ENCODE data around the gene HORMAD2. TPM values are rescaled to one million over a fixed set of nuclear protein-coding genes. Genes with fewer than 3 reads are reported as not detected.

The HORMAD2 gene
- total RNA-seq, 4 donors from 2014 or later, result not detected

DNA sequence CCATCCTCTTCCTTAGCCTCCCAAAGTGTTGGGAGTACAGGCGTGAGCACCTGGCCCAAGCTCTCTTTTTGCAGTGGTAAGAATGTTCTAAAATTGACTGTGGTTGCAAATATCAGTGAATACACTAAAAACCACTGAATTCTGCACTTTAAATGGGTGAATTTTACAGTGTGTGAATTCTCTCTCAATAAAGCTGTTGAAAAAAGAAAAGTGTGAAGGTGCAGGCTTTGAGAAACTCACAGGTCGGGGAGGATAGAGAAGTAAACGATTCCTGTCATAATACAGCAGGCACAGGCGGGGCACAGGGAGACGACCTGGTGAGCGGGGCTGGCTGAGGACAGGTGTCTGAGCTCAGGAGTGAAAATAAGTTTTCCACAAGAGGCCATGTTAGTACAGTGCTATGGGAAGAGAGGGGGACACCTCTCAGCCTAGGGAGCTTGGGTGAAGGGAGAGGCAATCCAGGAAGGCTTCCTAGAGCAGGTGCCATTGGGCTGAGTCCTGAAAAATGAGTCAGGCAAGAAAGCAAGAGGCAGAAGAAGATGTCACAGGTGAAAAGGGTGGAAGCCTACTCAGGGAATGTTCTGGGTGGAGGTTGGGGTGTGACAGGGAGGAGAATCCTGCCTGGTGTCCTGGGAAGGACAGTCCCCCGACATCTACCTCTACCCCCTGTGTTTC is 140.2 kb downstream of the HORMAD2 start:
- TF ChIP-seq, protein P1, sequence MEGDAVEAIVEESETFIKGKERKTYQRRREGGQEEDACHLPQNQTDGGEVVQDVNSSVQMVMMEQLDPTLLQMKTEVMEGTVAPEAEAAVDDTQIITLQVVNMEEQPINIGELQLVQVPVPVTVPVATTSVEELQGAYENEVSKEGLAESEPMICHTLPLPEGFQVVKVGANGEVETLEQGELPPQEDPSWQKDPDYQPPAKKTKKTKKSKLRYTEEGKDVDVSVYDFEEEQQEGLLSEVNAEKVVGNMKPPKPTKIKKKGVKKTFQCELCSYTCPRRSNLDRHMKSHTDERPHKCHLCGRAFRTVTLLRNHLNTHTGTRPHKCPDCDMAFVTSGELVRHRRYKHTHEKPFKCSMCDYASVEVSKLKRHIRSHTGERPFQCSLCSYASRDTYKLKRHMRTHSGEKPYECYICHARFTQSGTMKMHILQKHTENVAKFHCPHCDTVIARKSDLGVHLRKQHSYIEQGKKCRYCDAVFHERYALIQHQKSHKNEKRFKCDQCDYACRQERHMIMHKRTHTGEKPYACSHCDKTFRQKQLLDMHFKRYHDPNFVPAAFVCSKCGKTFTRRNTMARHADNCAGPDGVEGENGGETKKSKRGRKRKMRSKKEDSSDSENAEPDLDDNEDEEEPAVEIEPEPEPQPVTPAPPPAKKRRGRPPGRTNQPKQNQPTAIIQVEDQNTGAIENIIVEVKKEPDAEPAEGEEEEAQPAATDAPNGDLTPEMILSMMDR (IDR thresholded peaks at IDR 0.05; ENCODE audit: low read depth), result no peak

DNA sequence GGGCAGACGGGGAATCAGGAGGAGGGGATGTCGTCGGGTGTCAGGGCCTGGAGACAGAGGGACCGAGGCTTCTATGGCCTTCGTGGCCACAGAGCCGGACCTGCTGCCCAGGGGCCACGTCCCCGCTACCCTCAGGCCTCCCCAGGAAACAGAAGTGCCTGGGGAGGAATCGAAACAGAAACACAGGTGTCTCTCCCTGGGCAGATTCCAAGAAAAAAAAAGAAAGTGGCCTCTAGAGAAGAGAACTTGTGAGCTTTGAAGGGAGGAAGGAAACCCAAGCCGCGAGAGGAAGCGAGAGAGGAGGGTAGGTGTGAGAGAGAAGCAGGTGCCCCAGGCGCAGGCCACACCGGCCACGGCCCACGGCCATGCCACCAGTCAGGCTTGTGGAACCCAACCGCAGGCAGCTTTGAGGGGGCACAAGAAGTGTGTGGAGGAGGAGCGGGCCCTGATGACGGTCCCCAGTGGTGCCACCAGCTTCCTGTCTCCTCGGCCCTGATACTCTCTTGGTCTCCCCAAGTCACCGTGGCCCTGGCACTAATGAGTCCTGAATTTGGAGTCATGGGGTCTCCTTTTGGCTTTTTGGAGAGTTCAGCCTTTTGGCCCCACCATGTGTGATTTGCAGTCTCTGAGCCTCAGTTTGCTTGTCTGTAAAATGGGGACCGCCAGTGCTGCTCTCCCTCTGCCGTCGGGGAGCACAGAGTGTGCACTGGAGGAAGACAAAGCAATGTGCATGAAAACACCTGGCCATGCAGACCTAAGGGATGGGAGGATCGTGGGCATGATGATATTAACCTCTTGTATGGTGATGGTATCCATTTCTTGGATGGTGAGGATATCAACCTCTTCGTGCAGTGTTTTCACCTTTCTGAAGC is 141.1 kb downstream of the HORMAD2 start:
- TF ChIP-seq, protein P1 (IDR thresholded peaks at IDR 0.05; ENCODE audit: low read depth), result no peak

DNA sequence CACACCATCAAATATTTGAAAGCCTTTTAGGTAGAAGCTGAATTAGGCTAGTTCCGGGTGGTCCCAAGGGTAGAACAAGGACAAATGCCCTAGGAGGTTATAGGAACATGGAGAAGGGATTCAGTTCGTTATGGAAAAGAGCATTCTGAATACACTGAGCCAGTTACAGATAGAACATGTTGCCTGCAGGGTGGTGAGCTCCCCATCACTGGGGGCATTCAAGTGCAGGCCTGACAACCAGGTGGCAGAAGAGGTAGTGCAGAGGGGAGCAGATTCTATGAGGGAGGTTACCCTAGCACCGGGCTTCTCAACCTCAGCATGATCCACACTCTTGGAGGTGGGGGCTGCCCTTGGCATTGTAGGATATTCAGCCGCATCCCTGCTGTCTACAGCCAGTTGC is 142.1 kb downstream of the HORMAD2 start:
- TF ChIP-seq, protein P1 (IDR thresholded peaks at IDR 0.05; ENCODE audit: low read depth), result no peak

DNA sequence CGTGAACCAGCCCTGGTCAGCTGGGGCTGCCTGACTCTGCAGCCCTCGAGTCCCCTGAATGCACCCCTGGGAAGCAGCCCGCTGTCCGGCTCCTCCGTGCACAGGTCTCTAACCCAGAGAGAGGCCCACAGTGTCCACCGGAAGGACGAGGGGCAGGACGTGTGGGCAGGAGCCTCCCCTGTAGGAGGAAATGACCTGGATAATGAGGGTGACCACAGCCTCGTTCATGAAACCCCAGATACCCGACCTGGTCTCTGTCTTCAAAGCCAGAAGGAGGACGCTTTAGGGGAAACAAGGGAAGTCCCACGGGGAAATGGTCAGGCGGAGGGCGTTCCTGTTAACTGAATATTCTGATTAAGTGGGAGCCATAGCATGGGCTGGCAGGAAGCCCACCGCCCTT is 143.0 kb downstream of the HORMAD2 start:
- TF ChIP-seq, protein P1 (IDR thresholded peaks at IDR 0.05; ENCODE audit: low read depth), result no peak

DNA sequence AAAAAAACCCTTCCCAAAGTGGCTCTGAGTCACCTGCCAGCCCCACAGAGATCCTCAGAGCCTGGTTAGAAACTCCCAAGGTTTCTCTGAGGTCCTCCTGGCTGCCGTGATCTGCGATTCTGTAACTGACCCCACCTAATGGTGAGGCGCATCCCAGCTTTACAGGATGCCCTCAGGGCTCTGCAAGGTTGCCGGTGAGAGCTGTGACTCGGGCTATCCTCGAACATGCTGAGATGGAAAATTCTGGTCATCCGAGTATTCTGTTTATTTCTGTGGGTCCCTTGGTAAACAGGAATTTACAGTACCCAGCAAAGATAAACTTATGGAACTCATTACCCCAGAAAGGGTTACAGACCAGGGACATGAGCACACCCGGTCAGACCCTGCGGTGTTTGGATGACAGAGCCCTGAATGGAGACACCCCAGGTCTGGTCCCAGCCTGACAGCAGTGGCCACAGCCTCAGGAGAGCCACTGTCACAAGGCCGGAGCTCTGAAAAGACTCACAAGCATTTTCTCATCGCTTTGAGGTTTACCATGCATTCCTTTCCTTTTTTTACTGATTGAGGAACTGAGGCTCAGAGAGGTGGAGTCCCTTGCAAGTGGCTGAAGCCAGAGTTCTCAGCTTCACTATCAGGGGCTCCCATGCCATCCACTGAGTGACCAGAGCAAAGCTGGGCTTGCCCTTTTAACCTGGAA is 144.0 kb downstream of the HORMAD2 start:
- TF ChIP-seq, protein P1 (IDR thresholded peaks at IDR 0.05; ENCODE audit: low read depth), result no peak

DNA sequence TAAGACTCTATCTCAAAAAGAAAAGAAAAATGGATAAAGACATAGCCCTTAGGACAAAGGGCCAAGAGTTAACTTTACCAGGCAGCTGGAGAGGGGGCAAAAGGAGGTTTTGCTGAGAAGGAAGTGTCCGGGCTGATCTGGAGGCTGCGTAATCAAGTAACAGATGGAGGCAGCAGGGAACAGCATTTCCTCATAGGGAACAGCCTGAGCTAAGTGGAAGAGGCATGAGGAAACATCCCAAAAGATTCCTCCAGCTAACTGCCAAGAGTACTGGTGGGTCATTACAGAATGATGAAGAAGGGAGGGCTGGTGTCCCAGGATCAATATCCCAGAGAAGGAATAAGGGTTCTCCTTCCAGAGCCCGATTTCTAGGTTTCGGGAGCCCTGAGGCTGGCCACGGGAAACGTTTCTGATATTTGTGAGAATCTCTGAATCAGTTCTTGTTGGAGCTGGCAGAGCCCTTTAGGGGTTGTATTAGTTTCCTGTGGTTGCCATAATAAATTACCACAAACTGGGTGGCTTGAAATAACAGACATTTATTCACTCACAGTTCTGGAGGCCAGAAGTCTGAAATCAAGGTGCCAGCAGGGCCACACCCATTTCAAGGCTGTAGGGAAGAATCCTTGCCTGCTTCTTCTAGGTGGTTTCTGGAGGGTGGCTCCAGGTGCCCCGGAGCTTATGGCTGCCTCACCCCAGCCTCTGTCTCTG is 145.1 kb downstream of the HORMAD2 start:
- TF ChIP-seq, protein P1 (IDR thresholded peaks at IDR 0.05; ENCODE audit: low read depth), result no peak

Data from subcutaneous adipose tissue (tissue), 4 donors.